PFSK-1 (cell line): Measurements from ENCODE around the gene KRT71.

ENCODE experiments used
- POLR2AphosphoS5 ChIP-seq: IDR thresholded peaks from 2 replicates; pipeline ENCODE4 v1.6.1; 2012; ENCODE audit warnings: low read depth, mild to moderate bottlenecking, control low read depth, low read length, moderate library complexity
- REST ChIP-seq, 2 experiments: IDR thresholded peaks; 2 replicates each; pipeline versions ENCODE4 v1.6.1 to v1.8.0; 2011 to 2012; ENCODE audit warnings: low read depth in 2 of 2, low read length in 2 of 2, control low read depth in 1 of 2, inconsistent platforms in 1 of 2, mild to moderate bottlenecking in 1 of 2, moderate library complexity in 1 of 2; ENCODE audit not compliant: insufficient read depth in 1 of 2
- SIN3A ChIP-seq: IDR thresholded peaks from 2 replicates; pipeline ENCODE4 v1.6.1; 2012; ENCODE audit warnings: mild to moderate bottlenecking, low read length, moderate library complexity, borderline replicate concordance; ENCODE audit not compliant: insufficient read depth
- TAF1 ChIP-seq: IDR thresholded peaks from 2 replicates; pipeline ENCODE4 v1.6.1; 2012; ENCODE audit warnings: low read length, control low read depth, borderline replicate concordance; ENCODE audit not compliant: insufficient read depth

- TF ChIP-seq REST (IDR thresholded peaks at IDR 0.05; ENCODE audit: insufficient read depth in 1 of 2, low read depth in 2 of 2, low read length in 2 of 2) (no peak), POLR2AphosphoS5 (no peak), TAF1 (no peak), SIN3A (no peak)
These were observed 10.8 kb downstream of the KRT71 start for GRCh38 chr12:52542157-52542556.
